Type B pancreatic cell (in vitro differentiated cells): ENCODE measurements around the gene LAGE3. TPM values are rescaled to one million over a fixed set of nuclear protein-coding genes. Genes with fewer than 3 reads are reported as not detected.

Experiments used
- DNase-seq: peaks from one replicate; pipeline ENCODE4 v3.0.0; 2021; ENCODE audit warnings: mixed read lengths; ENCODE audit not compliant: unreplicated experiment; ENCODE audit errors: extremely low spot score
- H3K27ac Mint-ChIP-seq: 2 replicates; pipeline ENCODE4 v1.8.0; 2021; ENCODE audit warnings: mild to moderate bottlenecking, mixed read lengths
- H3K27me3 Mint-ChIP-seq: 2 replicates; pipeline ENCODE4 v1.8.0; 2021; ENCODE audit warnings: mixed read lengths
- H3K36me3 Mint-ChIP-seq: 2 replicates; pipeline ENCODE4 v1.8.0; 2021; ENCODE audit warnings: mixed read lengths
- H3K4me1 Mint-ChIP-seq: one replicate; pipeline ENCODE4 v1.8.0; 2021; ENCODE audit warnings: mixed read lengths; ENCODE audit not compliant: unreplicated experiment
- H3K4me3 Mint-ChIP-seq: 2 replicates; pipeline ENCODE4 v1.8.0; 2021; ENCODE audit warnings: mild to moderate bottlenecking, mixed read lengths
- H3K9me3 Mint-ChIP-seq: 2 replicates; pipeline ENCODE4 v1.8.0; 2021; ENCODE audit warnings: mixed read lengths
- CTCF ChIP-seq: fragments of 200-600 bp; sonication (generic); conservative IDR thresholded peaks from 2 replicates; pipeline ENCODE4 v1.5.0; 2021; ENCODE audit warnings: antibody characterized with exemption, mild to moderate bottlenecking
- total RNA-seq: library from RNA; stranded (reverse); gene quantifications from 2 replicates; pipeline ENCODE4 v1.2.1, GENCODE V29; 2021; ENCODE audit warnings: low replicate concordance

The LAGE3 gene
- total RNA-seq, 1 donor from 2014 or later: 15.9 TPM

GRCh38 chrX:154441984-154442707 is 36.9 kb downstream of the LAGE3 start:
- no peak overlapping the region for H3K4me3 Mint-ChIP-seq
- no peaks in the 10 kb centered on the region for H3K4me1 Mint-ChIP-seq
- no peaks in the 10 kb centered on the region for H3K36me3 Mint-ChIP-seq
- H3K27ac Mint-ChIP-seq: no peak overlapping the region
- TF ChIP-seq CTCF: no peak
- no peaks in the 10 kb centered on the region for H3K27me3 Mint-ChIP-seq
- DNase-seq: no peak
- no peaks in the 10 kb centered on the region for H3K9me3 Mint-ChIP-seq

- Mint-ChIP-seq H3K36me3 (no peaks in the 10 kb centered on the region), H3K4me3 (no peak overlapping the region), H3K4me1 (no peaks in the 10 kb centered on the region), H3K27ac (no peak overlapping the region), H3K27me3 (no peaks in the 10 kb centered on the region), H3K9me3 (no peaks in the 10 kb centered on the region)
- no peak for DNase-seq
- no peak for TF ChIP-seq CTCF
Measured at GRCh38 chrX:154441564-154441963, 37.5 kb downstream of the LAGE3 start.

DNA sequence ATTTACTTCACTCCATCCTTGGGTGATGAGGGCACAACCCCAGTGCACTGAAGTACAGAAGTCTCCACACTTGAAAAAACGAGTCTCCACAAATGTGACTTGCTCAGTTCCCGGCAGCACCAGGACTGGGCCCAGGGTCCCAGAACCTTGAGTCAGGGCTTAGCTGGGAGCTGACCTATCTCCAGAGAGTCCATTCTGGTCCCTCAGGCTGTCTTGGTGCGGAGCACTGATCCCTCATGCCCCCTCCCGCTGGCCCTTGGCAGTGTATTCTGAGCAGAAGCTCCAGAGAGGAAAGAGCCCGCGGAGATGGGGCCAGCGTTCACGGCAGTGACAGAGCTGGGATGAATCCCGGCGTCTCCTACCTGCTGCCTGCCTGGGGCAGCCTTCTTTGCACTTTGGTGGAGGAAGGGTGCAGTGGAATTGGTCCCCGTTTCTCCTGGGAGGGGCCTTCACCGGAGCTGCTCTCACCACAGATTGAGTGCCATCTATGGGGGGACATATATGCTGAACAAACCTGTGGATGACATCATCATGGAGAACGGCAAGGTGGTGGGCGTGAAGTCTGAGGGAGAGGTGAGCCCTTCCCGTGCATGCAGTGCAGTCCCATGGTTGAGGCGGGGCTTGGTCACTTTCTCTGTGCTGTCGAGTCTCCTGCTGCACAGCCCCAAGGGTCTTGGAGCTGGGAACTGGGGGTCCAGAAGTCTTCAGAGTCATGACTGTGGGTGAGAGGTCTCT is 38.3 kb downstream of the LAGE3 start:
- no peak for TF ChIP-seq CTCF
- Mint-ChIP-seq H3K4me1 (peaks cover 6% of the 10 kb centered on the region), H3K36me3 (no peaks in the 10 kb centered on the region), H3K4me3 (no peak overlapping the region), H3K27me3 (no peaks in the 10 kb centered on the region), H3K9me3 (no peaks in the 10 kb centered on the region), H3K27ac (no peak overlapping the region)
- DNase-seq: no peak

DNA sequence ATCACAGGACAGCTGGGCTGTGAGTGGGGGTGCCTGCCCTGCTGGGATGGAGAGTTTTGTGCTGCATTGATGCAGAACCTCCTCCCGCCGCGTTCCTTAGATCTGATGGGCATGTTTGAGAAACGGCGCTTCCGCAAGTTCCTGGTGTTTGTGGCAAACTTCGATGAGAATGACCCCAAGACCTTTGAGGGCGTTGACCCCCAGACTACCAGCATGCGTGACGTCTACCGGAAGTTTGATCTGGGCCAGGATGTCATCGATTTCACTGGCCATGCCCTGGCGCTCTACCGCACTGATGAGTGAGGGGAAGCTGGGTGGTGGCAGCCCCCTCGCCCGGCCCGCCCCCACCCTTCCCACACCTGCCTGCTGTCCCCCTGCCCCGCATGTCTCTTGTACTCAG is 39.2 kb downstream of the LAGE3 start:
- Mint-ChIP-seq H3K4me3 (no peak overlapping the region), H3K9me3 (no peaks in the 10 kb centered on the region)

More for the DNA sequence above, 39.2 kb downstream of the LAGE3 start:
- Mint-ChIP-seq H3K4me1 (peaks cover 7% of the 10 kb centered on the region), H3K27ac (no peak overlapping the region), H3K27me3 (no peaks in the 10 kb centered on the region), H3K36me3 (no peaks in the 10 kb centered on the region)
- no peak for TF ChIP-seq CTCF
- DNase-seq: no peak
